ENCODE measurements around the gene RPL37A.

Gene RPL37A

GRCh38 chr2:216485237-216485636 lies 13.4 kb upstream of the RPL37A start:
- ChIA-PET POLR2A (interaction anchor here (3.0 kb wide), 1 partner anchor 13 kb away, joined by 16 read pairs; the partner anchor contains the start of gene RPL37A), CTCF (no interaction called here)
- TF ChIP-seq L3MBTL2 (conservative IDR thresholded peaks at IDR 0.05) (no peak), ZNF384 (IDR thresholded peaks at IDR 0.05) (no peak), ARNT (IDR thresholded peaks at IDR 0.05) (no peak), LEF1 (IDR thresholded peaks at IDR 0.05; ENCODE audit: borderline replicate concordance) (no peak), CTBP1 (IDR thresholded peaks at IDR 0.05; ENCODE audit: borderline replicate concordance) (no peak), BHLHE40 (IDR thresholded peaks at IDR 0.05; ENCODE audit: borderline replicate concordance) (no peak), TARDBP (IDR thresholded peaks at IDR 0.05) (no peak), NFRKB (IDR thresholded peaks at IDR 0.05) (no peak)
- TF ChIP-seq, protein P1, sequence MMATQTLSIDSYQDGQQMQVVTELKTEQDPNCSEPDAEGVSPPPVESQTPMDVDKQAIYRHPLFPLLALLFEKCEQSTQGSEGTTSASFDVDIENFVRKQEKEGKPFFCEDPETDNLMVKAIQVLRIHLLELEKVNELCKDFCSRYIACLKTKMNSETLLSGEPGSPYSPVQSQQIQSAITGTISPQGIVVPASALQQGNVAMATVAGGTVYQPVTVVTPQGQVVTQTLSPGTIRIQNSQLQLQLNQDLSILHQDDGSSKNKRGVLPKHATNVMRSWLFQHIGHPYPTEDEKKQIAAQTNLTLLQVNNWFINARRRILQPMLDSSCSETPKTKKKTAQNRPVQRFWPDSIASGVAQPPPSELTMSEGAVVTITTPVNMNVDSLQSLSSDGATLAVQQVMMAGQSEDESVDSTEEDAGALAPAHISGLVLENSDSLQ (IDR thresholded peaks at IDR 0.05) = no peak
- no peak for DNase-seq (ENCODE audit: extremely low spot score)

- TF ChIP-seq BHLHE40 (IDR thresholded peaks at IDR 0.05; ENCODE audit: borderline replicate concordance) (no peak), SUZ12 (IDR thresholded peaks at IDR 0.05) (no peak), ARNT (IDR thresholded peaks at IDR 0.05) (no peak), TARDBP (IDR thresholded peaks at IDR 0.05) (no peak), FOXM1 (IDR thresholded peaks at IDR 0.05; ENCODE audit: borderline replicate concordance) (no peak), HDGF (IDR thresholded peaks at IDR 0.05; ENCODE audit: borderline replicate concordance) (no peak), CTBP1 (IDR thresholded peaks at IDR 0.05; ENCODE audit: borderline replicate concordance) (no peak), ZNF384 (IDR thresholded peaks at IDR 0.05) (no peak), SP1 (IDR thresholded peaks at IDR 0.05) (no peak), NFRKB (IDR thresholded peaks at IDR 0.05) (no peak), FOXK2 (IDR thresholded peaks at IDR 0.05) (no peak), L3MBTL2 (conservative IDR thresholded peaks at IDR 0.05) (no peak), LEF1 (IDR thresholded peaks at IDR 0.05; ENCODE audit: borderline replicate concordance) (no peak), ELF4 (IDR thresholded peaks at IDR 0.05) (no peak), FOXA1 (IDR thresholded peaks at IDR 0.05) (no peak)
- TF ChIP-seq, protein P1 (IDR thresholded peaks at IDR 0.05) = no peak
- DNase-seq (ENCODE audit: extremely low spot score) = no peak
- CTCF ChIA-PET = no interaction called here
- POLR2A ChIA-PET = interaction anchor here (3.0 kb wide), 1 partner anchor 13 kb away, joined by 16 read pairs; the partner anchor contains the start of gene RPL37A
These were observed 12.9 kb upstream of the RPL37A start for GRCh38 chr2:216485745-216486144.

DNA sequence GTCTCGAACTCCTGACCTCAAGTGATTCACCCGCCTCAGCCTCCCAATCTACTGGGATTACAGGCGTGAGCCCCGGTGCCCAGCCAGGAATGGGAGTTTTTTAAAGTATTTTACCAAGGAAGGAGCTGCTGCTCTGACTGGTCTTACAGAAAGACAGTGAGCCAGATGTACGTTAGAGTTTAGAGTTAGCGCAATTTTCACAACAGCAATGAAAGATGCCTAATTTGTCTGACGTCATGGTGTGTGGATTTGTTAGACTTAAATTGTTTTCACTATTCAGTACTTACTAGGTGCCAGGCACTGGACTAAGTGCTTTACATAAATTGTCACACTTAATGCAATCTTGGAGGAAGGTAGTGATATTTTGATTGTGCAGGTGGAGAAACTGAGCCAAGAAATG lies 12.4 kb upstream of the RPL37A start:
- ChIA-PET CTCF (no interaction called here), POLR2A (interaction anchor here (3.0 kb wide), 1 partner anchor 12 kb away, joined by 16 read pairs; the partner anchor contains the start of gene RPL37A)

DNA sequence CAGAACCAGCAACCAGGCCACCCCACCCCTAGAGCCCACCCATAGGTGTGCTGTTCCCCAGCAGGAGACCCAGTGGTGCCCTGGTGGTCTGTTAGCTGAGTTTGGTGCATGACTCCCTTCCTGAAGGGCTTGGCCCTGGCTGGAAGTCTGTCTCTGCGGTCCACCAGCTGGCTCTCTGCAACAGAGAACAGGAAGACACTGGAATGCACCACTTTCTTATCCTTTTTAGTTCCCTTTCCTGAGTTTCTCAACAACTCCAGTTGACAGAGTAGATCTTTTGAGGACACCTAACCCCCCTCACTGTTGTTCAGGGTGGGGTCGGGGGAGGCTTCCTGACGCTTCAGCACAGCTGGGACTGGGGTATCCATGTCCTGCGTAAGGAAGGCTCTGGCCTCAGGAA lies 11.9 kb upstream of the RPL37A start:
- CTCF ChIA-PET = no interaction called here

More for the DNA sequence above, 12.4 kb upstream of the RPL37A start:
- no peak for DNase-seq (ENCODE audit: extremely low spot score)
- TF ChIP-seq NFRKB (IDR thresholded peaks at IDR 0.05) (no peak), LEF1 (IDR thresholded peaks at IDR 0.05; ENCODE audit: borderline replicate concordance) (no peak), HDGF (IDR thresholded peaks at IDR 0.05; ENCODE audit: borderline replicate concordance) (no peak), FOXM1 (IDR thresholded peaks at IDR 0.05; ENCODE audit: borderline replicate concordance) (no peak), L3MBTL2 (conservative IDR thresholded peaks at IDR 0.05) (no peak), ARNT (IDR thresholded peaks at IDR 0.05) (no peak), ZNF384 (IDR thresholded peaks at IDR 0.05) (no peak), ELF4 (IDR thresholded peaks at IDR 0.05) (no peak), BHLHE40 (IDR thresholded peaks at IDR 0.05; ENCODE audit: borderline replicate concordance) (no peak), TARDBP (IDR thresholded peaks at IDR 0.05) (no peak), CTBP1 (IDR thresholded peaks at IDR 0.05; ENCODE audit: borderline replicate concordance) (no peak), FOXK2 (IDR thresholded peaks at IDR 0.05) (no peak), FOXA1 (IDR thresholded peaks at IDR 0.05) (no peak), SP1 (IDR thresholded peaks at IDR 0.05) (no peak)
- TF ChIP-seq, protein P1 (IDR thresholded peaks at IDR 0.05) = no peak

DNA sequence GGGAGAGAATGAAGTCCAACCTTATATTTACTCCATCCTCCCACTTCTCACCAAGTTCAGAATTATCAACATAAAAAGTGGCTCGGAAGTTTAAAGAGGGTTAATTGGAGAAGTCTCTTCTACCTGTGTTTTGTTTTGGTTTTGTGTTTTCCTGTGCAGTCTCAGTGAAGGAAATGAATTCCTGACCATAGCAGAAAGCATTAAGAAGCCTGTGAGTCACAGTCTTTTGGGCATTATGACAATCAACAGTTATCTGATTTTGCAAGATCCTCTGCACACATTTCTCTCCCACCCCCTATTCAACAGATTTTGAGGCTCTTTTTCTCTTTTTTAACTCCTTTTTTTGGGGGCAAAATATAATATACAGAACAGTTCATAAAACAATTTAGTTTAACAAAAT lies 8.6 kb upstream of the RPL37A start:
- no peak for DNase-seq (ENCODE audit: extremely low spot score)
- ChIA-PET CTCF (no interaction called here), POLR2A (no interaction called here)
- TF ChIP-seq L3MBTL2 (conservative IDR thresholded peaks at IDR 0.05) = no peak
- no peak for TF ChIP-seq SP1 (IDR thresholded peaks at IDR 0.05)
- TF ChIP-seq FOXM1 (IDR thresholded peaks at IDR 0.05; ENCODE audit: borderline replicate concordance) = no peak
- no peak for TF ChIP-seq ELF4 (IDR thresholded peaks at IDR 0.05)
- no peak for TF ChIP-seq FOXA1 (IDR thresholded peaks at IDR 0.05)
- TF ChIP-seq ZNF384 (IDR thresholded peaks at IDR 0.05) = no peak

More for the DNA sequence above, 11.9 kb upstream of the RPL37A start:
- TF ChIP-seq ZNF384 (IDR thresholded peaks at IDR 0.05) = no peak
- TF ChIP-seq TARDBP (IDR thresholded peaks at IDR 0.05) = no peak
- TF ChIP-seq, protein P1 (IDR thresholded peaks at IDR 0.05) = no peak
- no peak for TF ChIP-seq NFRKB (IDR thresholded peaks at IDR 0.05)
- no peak for TF ChIP-seq FOXM1 (IDR thresholded peaks at IDR 0.05; ENCODE audit: borderline replicate concordance)
- TF ChIP-seq SP1 (IDR thresholded peaks at IDR 0.05) = no peak
- TF ChIP-seq FOXK2 (IDR thresholded peaks at IDR 0.05) = no peak
- TF ChIP-seq SUZ12 (IDR thresholded peaks at IDR 0.05) = no peak
- TF ChIP-seq BHLHE40 (IDR thresholded peaks at IDR 0.05; ENCODE audit: borderline replicate concordance) = no peak
- no peak for DNase-seq (ENCODE audit: extremely low spot score)
- POLR2A ChIA-PET = interaction anchor here (3.0 kb wide), 1 partner anchor 12 kb away, joined by 16 read pairs; the partner anchor contains the start of gene RPL37A

All from HEK293T (cell line).